Activated CD8-positive, alpha-beta T cell treated with anti-CD3 and anti-CD28 coated beads for 36 hours (primary cell): ENCODE results near the gene SORCS2. TPM values are rescaled to one million over a fixed set of nuclear protein-coding genes. Genes with fewer than 3 reads are reported as not detected.

Experiments
- ATAC-seq: fragments of 200-7000 bp; cut with Tn5 transposase; one replicate; pipeline ENCODE4 v1.10.0; 2021; ENCODE audit warnings: mild to moderate bottlenecking, moderate library complexity
- CTCF ChIA-PET: fragments of 350-600 bp; sonication (Branson Sonifier 250); formaldehyde crosslinking; loops from one replicate; lab custom pipeline; 2021; ENCODE audit warnings: antibody characterized with exemption; lab: Charles Lee
- POLR2A ChIA-PET: fragments of 350-600 bp; sonication (Branson Sonifier 250); formaldehyde crosslinking; loops from one replicate; lab custom pipeline; 2021; ENCODE audit warnings: antibody characterized with exemption; lab: Charles Lee
- DNase-seq: peaks from one replicate; pipeline ENCODE4 v3.0.0-alpha.2; 2020
- H3K27ac Mint-ChIP-seq: one replicate; pipeline ENCODE4 v1.8.0; 2021; ENCODE audit warnings: mild to moderate bottlenecking, mixed read lengths
- H3K27me3 Mint-ChIP-seq: one replicate; pipeline ENCODE4 v1.8.0; 2021; ENCODE audit warnings: mixed read lengths
- H3K36me3 Mint-ChIP-seq: one replicate; pipeline ENCODE4 v1.8.0; 2021; ENCODE audit warnings: low read depth, mixed read lengths
- H3K4me1 Mint-ChIP-seq: one replicate; pipeline ENCODE4 v1.8.0; 2021; ENCODE audit warnings: low read depth, mixed read lengths
- H3K4me3 Mint-ChIP-seq: one replicate; pipeline ENCODE4 v1.8.0; 2021; ENCODE audit warnings: mild to moderate bottlenecking, moderate library complexity, mixed read lengths
- H3K9me3 Mint-ChIP-seq: one replicate; pipeline ENCODE4 v1.8.0; 2021; ENCODE audit warnings: mixed read lengths
- intact Hi-C: fragments of 100-400 bp; cut with micrococcal nuclease; formaldehyde crosslinking; loops from one replicate; pipeline ENCODE4 v1.10.0; 2022
- total RNA-seq, 2 experiments: library from RNA; stranded (reverse); gene quantifications; one replicate each; pipeline ENCODE4 v1.2.3, GENCODE V29; 2021
- TF ChIP-seq, protein P1 (sequence below): fragments of 200-600 bp; IDR thresholded peaks from one replicate; pipeline ENCODE4 v1.8.0; 2022; ENCODE audit warnings: antibody characterized with exemption, mild to moderate bottlenecking

The SORCS2 gene
- total RNA-seq, 2 experiments from 2014 or later: 0.05 TPM; not detected in 1

DNA sequence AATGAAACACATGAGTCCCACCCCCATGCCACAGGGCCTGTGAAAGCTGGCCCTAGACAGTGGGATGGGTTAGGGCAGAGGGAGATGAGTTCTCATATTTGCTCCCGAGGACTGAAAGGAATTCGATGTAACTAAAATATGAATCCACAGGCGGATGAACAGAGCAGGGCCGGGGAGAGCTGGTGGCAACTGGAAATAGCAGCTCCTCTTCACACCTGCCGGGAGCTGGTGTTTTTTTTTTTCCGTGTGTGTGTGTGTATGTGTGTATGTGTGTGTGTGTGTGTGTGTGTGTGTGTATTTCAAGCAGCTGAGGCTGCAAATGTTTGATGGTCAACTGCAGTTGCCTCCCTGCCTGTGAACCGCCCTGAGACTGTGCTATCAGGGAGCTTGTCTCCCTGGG lies 357.5 kb downstream of the SORCS2 start:
- no peak for ATAC-seq
- peaks cover 4% of the 10 kb centered on the region for H3K27me3 Mint-ChIP-seq
- ChIA-PET POLR2A (no interaction called here), CTCF (no interaction called here)
- no peak for DNase-seq
- no peaks in the 10 kb centered on the region for H3K4me1 Mint-ChIP-seq
- TF ChIP-seq, protein P1, sequence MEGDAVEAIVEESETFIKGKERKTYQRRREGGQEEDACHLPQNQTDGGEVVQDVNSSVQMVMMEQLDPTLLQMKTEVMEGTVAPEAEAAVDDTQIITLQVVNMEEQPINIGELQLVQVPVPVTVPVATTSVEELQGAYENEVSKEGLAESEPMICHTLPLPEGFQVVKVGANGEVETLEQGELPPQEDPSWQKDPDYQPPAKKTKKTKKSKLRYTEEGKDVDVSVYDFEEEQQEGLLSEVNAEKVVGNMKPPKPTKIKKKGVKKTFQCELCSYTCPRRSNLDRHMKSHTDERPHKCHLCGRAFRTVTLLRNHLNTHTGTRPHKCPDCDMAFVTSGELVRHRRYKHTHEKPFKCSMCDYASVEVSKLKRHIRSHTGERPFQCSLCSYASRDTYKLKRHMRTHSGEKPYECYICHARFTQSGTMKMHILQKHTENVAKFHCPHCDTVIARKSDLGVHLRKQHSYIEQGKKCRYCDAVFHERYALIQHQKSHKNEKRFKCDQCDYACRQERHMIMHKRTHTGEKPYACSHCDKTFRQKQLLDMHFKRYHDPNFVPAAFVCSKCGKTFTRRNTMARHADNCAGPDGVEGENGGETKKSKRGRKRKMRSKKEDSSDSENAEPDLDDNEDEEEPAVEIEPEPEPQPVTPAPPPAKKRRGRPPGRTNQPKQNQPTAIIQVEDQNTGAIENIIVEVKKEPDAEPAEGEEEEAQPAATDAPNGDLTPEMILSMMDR: no peak
- intact Hi-C loops: no loop called here
- H3K27ac Mint-ChIP-seq: no peak overlapping the region
- H3K36me3 Mint-ChIP-seq: peaks cover 2% of the 10 kb centered on the region
- H3K9me3 Mint-ChIP-seq: peaks cover 19% of the 10 kb centered on the region
- no peak overlapping the region for H3K4me3 Mint-ChIP-seq

GRCh38 chr4:7552466-7552865 lies 360.1 kb downstream of the SORCS2 start:
- CTCF ChIA-PET: no interaction called here
- H3K27me3 Mint-ChIP-seq: peaks cover 4% of the 10 kb centered on the region
- H3K36me3 Mint-ChIP-seq: peaks cover 2% of the 10 kb centered on the region
- TF ChIP-seq, protein P1: no peak
- ATAC-seq (no peak), DNase-seq (no peak)
- H3K27ac Mint-ChIP-seq: no peak overlapping the region
- H3K9me3 Mint-ChIP-seq: peaks cover 23% of the 10 kb centered on the region
- POLR2A ChIA-PET: no interaction called here
- H3K4me3 Mint-ChIP-seq: no peak overlapping the region
- intact Hi-C loops: no loop called here
- no peaks in the 10 kb centered on the region for H3K4me1 Mint-ChIP-seq

DNA sequence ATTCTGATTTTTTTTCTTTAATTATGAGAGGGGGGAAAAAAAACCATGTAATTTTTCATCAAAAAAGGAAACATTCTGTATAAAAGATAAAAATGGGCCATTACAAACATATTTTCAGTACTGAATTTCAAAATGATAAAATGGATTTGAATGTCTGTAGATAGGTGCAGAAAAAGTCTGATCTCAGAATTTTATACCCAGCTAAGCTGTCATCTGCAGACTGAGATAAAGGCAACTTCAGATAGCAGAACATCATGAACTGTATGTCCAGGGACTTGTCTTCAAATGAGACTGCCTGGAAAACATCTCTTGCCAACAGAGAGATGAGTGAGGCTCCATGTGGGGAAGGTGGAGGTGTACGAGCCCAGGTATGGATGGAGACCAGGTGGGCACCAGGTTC lies 360.9 kb downstream of the SORCS2 start:
- Mint-ChIP-seq H3K27ac (no peak overlapping the region), H3K4me1 (no peaks in the 10 kb centered on the region), H3K27me3 (peaks cover 4% of the 10 kb centered on the region), H3K9me3 (peaks cover 23% of the 10 kb centered on the region), H3K36me3 (peaks cover 2% of the 10 kb centered on the region), H3K4me3 (no peak overlapping the region)
- TF ChIP-seq, protein P1: no peak
- intact Hi-C loops: no loop called here
- ATAC-seq (no peak), DNase-seq (no peak)
- ChIA-PET CTCF (no interaction called here), POLR2A (no interaction called here)

- H3K27me3 Mint-ChIP-seq: peaks cover 4% of the 10 kb centered on the region
- no peak overlapping the region for H3K4me3 Mint-ChIP-seq
- CTCF ChIA-PET: no interaction called here
- peaks cover 2% of the 10 kb centered on the region for H3K36me3 Mint-ChIP-seq
- intact Hi-C loops: no loop called here
- no peak overlapping the region for H3K27ac Mint-ChIP-seq
- POLR2A ChIA-PET: no interaction called here
- peaks cover 23% of the 10 kb centered on the region for H3K9me3 Mint-ChIP-seq
- ATAC-seq (no peak), DNase-seq (no peak)
- TF ChIP-seq, protein P1: no peak
- no peaks in the 10 kb centered on the region for H3K4me1 Mint-ChIP-seq
Measured at GRCh38 chr4:7554905-7555304, 362.6 kb downstream of the SORCS2 start.

GRCh38 chr4:7556558-7556957 lies 364.2 kb downstream of the SORCS2 start:
- TF ChIP-seq, protein P1: no peak
- ATAC-seq (no peak), DNase-seq (no peak)
- ChIA-PET POLR2A (no interaction called here), CTCF (no interaction called here)
- H3K36me3 Mint-ChIP-seq: peaks cover 2% of the 10 kb centered on the region
- no peak overlapping the region for H3K4me3 Mint-ChIP-seq
- H3K27ac Mint-ChIP-seq: no peak overlapping the region
- H3K9me3 Mint-ChIP-seq: peaks cover 21% of the 10 kb centered on the region
- no peaks in the 10 kb centered on the region for H3K27me3 Mint-ChIP-seq
- H3K4me1 Mint-ChIP-seq: no peaks in the 10 kb centered on the region
- intact Hi-C loops: no loop called here
